ENCODE data around the gene TREML2.
A peak's percentile ranks its signal among the peaks of the same experiment; 100 is the strongest.
"Not testable (repeated sequence)": the region's sequence is repeated elsewhere in the genome, so short reads cannot be mapped to it uniquely, and the experiment has no call there.

Gene TREML2

GRCh38 chr6:41208439-41209106 lies 7.6 kb upstream of the TREML2 start:
- DNase-seq, result no peak

GRCh38 chr6:41204156-41204555 lies 3.2 kb upstream of the TREML2 start:
- no peak for DNase-seq

GRCh38 chr6:41201764-41202173 lies 820 bp upstream of the TREML2 start:
- no peak for DNase-seq

GRCh38 chr6:41200296-41200900 lies 551 bp downstream of the TREML2 start:
- peak; percentile 97 to 98 for DNase-seq

- peak; percentile 24 for DNase-seq
Observed at GRCh38 chr6:41199552-41200246, 1.2 kb downstream of the TREML2 start.

- no peak for DNase-seq
Observed at GRCh38 chr6:41197234-41197633, 3.7 kb downstream of the TREML2 start.

- no peak for DNase-seq
Observed at GRCh38 chr6:41194386-41194785, 6.6 kb downstream of the TREML2 start.

- no peak for DNase-seq
Observed at GRCh38 chr6:41193884-41194283, 7.1 kb downstream of the TREML2 start.

- DNase-seq, result no peak
Observed at GRCh38 chr6:41193171-41193734, 7.7 kb downstream of the TREML2 start.

- DNase-seq, result peak; percentile 29 to 62
Observed at GRCh38 chr6:41191569-41191968, 9.4 kb downstream of the TREML2 start.

GRCh38 chr6:41190791-41191190 lies 10.2 kb downstream of the TREML2 start:
- DNase-seq, result no peak

- DNase-seq, result no peak
Observed at GRCh38 chr6:41189967-41190366, 11.0 kb downstream of the TREML2 start.

GRCh38 chr6:41189046-41189445 lies 11.9 kb downstream of the TREML2 start:
- DNase-seq, result not testable (repeated sequence)

- no peak for DNase-seq
Observed at GRCh38 chr6:41187924-41188886, 12.7 kb downstream of the TREML2 start.

- peak in 1 of 2 experiments; percentile 29 for DNase-seq
Observed at GRCh38 chr6:41186031-41186562, 14.9 kb downstream of the TREML2 start.

GRCh38 chr6:41184761-41185160 lies 16.2 kb downstream of the TREML2 start:
- no peak for DNase-seq

- peak; percentile 99 to 100 for DNase-seq
Observed at GRCh38 chr6:41182069-41183034, 18.6 kb downstream of the TREML2 start.

GRCh38 chr6:41181566-41181965 lies 19.4 kb downstream of the TREML2 start:
- DNase-seq, result no peak

- no peak for DNase-seq
Observed at GRCh38 chr6:41179163-41179562, 21.8 kb downstream of the TREML2 start.

GRCh38 chr6:41177695-41178094 lies 23.3 kb downstream of the TREML2 start:
- no peak for DNase-seq

GRCh38 chr6:41177287-41177686 lies 23.7 kb downstream of the TREML2 start:
- DNase-seq, result no peak

All from AML-193 (cell line).